ENCODE data around the gene SKIDA1. TPM values are rescaled to one million over a fixed set of nuclear protein-coding genes. Genes with fewer than 3 reads are reported as not detected.

SKIDA1 gene
- total RNA-seq, 1 donor from 2014 or later: under 0.01 TPM

GRCh38 chr10:21507150-21507549, 18.3 kb downstream of the SKIDA1 start:
- Histone ChIP-seq H3K27me3 (ENCODE audit: control insufficient read depth, insufficient read depth, low read length) (no peaks in the 10 kb centered on the region), H3K36me3 (ENCODE audit: control insufficient read depth, insufficient read depth, low read length) (no peaks in the 10 kb centered on the region), H3K4me3 (ENCODE audit: low read depth, low read length) (no peak overlapping the region)
- FAIRE-seq (no peak), DNase-seq (ENCODE audit: low read depth) (no peak)
- TF ChIP-seq CTCF (IDR thresholded peaks at IDR 0.05; ENCODE audit: insufficient read depth, low read length, severe bottlenecking): no peak

- H3K27me3 ChIP-seq (ENCODE audit: control insufficient read depth, insufficient read depth, low read length): no peaks in the 10 kb centered on the region
- no peak for TF ChIP-seq CTCF (IDR thresholded peaks at IDR 0.05; ENCODE audit: insufficient read depth, low read length, severe bottlenecking)
- H3K36me3 ChIP-seq (ENCODE audit: control insufficient read depth, insufficient read depth, low read length): no peaks in the 10 kb centered on the region
- FAIRE-seq: no peak
- no peak overlapping the region for H3K4me3 ChIP-seq (ENCODE audit: low read depth, low read length)
- no peak for DNase-seq (ENCODE audit: low read depth)
Measured at GRCh38 chr10:21506351-21506750, 19.1 kb downstream of the SKIDA1 start.

DNA sequence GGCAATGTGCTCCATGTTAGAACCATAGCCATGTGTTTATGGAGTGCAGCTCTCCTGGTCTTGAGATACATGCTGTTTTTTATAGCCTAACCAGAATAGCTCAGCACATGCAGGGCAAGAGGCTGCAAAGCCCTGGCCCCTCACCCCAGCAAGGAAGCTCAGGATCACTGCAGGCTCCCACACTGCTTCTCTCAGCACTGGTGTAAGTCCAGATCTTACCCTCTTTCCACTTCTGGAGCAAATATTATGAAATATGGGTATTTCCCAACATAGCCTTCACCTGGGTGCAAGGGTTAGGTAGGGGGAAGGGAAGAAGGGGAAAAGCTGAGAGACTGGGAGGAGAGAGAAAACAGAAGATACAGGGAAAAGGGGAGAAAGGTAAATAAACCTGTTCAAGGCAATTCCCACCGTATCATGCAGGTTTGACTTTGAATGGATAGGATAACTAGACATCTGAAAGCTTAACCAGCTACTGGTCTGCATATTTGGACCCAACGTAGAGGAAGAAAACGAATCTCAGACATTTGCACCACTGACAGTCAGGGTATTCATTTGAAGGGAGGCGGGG, 19.7 kb downstream of the SKIDA1 start:
- no peaks in the 10 kb centered on the region for H3K36me3 ChIP-seq (ENCODE audit: control insufficient read depth, insufficient read depth, low read length)
- no peak for TF ChIP-seq CTCF (IDR thresholded peaks at IDR 0.05; ENCODE audit: insufficient read depth, low read length, severe bottlenecking)
- DNase-seq (ENCODE audit: low read depth) (no peak), FAIRE-seq (no peak)
- H3K4me3 ChIP-seq (ENCODE audit: low read depth, low read length): no peak overlapping the region
- H3K27me3 ChIP-seq (ENCODE audit: control insufficient read depth, insufficient read depth, low read length): no peaks in the 10 kb centered on the region

- no peak for TF ChIP-seq CTCF (IDR thresholded peaks at IDR 0.05; ENCODE audit: insufficient read depth, low read length, severe bottlenecking)
- FAIRE-seq: no peak
- H3K36me3 ChIP-seq (ENCODE audit: control insufficient read depth, insufficient read depth, low read length): no peaks in the 10 kb centered on the region
- H3K4me3 ChIP-seq (ENCODE audit: low read depth, low read length): no peak overlapping the region
- DNase-seq (ENCODE audit: low read depth): no peak
- no peaks in the 10 kb centered on the region for H3K27me3 ChIP-seq (ENCODE audit: control insufficient read depth, insufficient read depth, low read length)
Measured at GRCh38 chr10:21503542-21503941, 21.9 kb downstream of the SKIDA1 start.

- FAIRE-seq (no peak), DNase-seq (ENCODE audit: low read depth) (no peak)
- TF ChIP-seq CTCF (IDR thresholded peaks at IDR 0.05; ENCODE audit: insufficient read depth, low read length, severe bottlenecking): no peak
- H3K4me3 ChIP-seq (ENCODE audit: low read depth, low read length): no peak overlapping the region
- no peaks in the 10 kb centered on the region for H3K36me3 ChIP-seq (ENCODE audit: control insufficient read depth, insufficient read depth, low read length)
- H3K27me3 ChIP-seq (ENCODE audit: control insufficient read depth, insufficient read depth, low read length): no peaks in the 10 kb centered on the region
Measured at GRCh38 chr10:21502348-21502740, 23.1 kb downstream of the SKIDA1 start.

DNA sequence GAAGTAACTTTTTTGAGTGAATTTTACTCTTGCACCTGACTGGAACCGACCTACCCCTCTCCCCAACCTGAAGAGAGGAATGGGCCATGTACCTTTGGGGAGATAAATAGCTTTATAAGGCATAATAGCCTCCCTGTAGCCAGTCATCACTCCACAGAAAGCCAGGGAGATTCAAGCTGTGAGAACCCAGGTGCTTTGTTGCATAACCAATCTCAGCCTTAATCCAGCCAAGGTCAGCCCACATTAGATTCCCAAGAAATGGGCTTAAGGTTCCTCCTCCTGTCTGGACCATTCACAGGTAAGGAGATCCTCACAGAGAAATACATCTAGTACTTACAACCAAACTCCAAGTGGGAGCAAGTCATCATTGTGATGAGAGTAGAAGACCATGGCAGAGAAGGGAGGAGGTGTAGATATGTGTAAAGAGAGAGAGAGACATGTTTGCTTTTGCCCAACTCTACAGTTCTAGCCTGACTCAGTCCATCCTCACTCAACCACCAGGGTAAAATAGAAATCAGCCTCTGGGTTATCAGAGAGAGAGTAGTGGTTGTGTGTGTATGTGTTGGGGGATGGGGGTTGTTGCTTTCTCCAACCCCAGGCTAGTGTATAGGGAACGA, 23.6 kb downstream of the SKIDA1 start:
- TF ChIP-seq CTCF (IDR thresholded peaks at IDR 0.05; ENCODE audit: insufficient read depth, low read length, severe bottlenecking): no peak
- DNase-seq (ENCODE audit: low read depth) (peak; percentile 32), FAIRE-seq (no peak)
- no peaks in the 10 kb centered on the region for H3K27me3 ChIP-seq (ENCODE audit: control insufficient read depth, insufficient read depth, low read length)
- no peak overlapping the region for H3K4me3 ChIP-seq (ENCODE audit: low read depth, low read length)
- H3K36me3 ChIP-seq (ENCODE audit: control insufficient read depth, insufficient read depth, low read length): no peaks in the 10 kb centered on the region

Data from bronchial epithelial cell (primary cell).